Measurements from ENCODE around the gene C1QTNF5.

C1QTNF5 gene

GRCh38 chr11:119336744-119337469, 3.8 kb downstream of the C1QTNF5 start:
- DNase-seq = no peak

DNA sequence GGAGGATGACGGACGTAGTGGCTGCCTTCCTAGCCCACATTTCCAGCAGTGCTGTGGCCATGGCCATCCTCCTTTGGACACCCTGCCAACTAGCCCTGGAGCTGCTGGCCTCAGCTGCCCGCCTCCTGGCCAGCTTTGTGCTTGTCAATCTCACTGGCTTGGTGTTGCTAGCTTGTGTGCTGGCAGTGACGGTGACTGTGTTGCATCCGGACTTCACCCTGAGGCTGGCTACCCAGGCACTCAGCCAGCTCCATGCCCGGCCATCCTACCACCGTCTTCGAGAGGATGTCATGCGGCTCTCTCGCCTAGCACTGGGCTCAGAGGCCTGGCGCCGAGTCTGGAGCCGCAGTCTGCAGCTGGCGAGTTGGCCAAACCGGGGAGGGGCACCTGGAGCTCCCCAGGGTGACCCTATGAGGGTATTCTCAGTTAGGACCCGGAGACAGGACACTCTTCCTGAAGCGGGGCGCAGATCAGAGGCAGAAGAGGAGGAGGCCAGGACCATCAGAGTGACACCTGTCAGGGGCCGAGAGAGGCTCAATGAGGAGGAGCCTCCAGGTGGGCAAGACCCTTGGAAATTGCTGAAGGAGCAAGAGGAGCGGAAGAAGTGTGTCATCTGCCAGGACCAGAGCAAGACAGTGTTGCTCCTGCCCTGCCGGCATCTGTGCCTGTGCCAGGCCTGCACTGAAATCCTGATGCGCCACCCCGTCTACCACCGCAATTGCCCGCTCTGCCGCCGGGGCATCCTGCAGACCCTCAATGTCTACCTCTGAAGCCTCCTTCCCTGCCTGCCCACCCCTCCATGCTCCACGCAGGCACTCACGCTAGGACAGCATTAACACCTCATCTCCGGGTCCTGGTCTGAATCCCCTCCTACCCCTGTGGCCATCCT, 4.8 kb downstream of the C1QTNF5 start:
- DNase-seq = no peak

- no peak for DNase-seq
Observed at GRCh38 chr11:119335091-119335654, 5.5 kb downstream of the C1QTNF5 start.

DNA sequence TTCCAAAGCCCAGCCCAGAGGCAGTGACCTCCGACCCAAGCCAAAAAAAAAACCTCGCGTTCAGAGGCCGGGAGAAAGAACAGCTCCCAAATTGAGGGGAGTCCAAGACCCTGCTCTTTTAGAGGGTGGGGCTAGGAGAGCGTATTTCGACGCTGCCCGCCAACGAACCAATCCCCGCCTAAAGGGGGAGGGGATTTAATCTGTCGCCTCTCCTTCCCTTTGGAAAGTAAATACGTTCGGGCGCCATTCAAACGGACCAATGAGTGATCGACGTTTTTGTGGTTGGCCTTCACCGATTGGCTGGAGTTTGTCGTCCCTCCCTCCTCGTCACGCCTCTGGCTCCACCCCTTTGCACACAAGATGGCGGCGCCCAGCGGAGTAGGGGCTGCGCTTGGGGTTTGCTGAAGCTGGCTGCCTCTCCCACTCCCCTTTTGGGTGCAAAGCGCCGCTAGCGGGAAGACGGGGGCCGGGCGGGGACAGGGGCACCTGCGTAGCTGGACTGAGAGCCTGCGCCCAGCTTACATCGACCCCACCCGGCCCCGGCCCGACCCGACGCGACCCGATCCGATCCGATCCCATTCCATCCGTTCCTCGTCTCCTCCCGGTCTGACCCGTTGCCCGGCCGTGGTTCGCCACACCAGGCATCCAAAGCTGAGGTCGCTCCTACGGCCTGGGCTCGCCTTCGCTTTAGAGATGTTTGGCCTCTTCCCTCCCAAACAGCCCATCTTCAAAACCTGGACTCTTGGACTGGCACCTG, 6.3 kb downstream of the C1QTNF5 start, which contains the start of gene RNF26:
RNF26 (plus strand) TSS at position 354 of the 757 bp plus-strand sequence. CDS start 596 bp downstream, outside the sequence.
- peak; percentile 100 for DNase-seq

DNA sequence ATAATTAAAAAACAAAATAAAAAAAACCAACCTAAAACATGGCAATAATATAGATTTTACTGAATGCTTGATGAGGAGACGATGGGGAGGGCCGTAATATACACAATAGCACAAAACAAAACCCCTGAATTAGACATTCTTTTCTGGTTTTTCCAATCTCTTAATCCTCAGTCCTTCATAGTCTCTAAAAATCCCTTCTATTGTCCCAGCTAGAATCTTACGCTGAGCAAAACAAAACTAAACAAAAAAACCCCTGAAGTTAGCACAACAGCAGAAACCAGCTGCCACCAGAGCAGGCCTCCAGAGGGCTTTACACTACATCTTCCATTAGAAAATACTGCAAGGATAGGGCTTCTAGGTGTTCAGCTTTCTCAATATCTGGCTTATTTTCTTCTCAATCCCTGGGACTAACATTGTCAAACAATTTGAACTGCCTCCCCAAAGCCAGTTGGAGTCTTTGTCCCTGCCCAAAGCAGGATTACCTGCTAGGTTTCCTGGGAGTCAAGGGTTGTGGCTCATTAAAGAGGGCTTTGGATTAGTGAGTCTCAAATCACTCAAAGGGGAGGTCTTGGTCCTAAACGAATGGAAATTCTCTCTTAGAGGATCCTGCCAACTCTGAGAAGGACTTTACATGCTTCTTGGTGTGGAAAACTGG, 8.4 kb downstream of the C1QTNF5 start:
- no peak for DNase-seq

GRCh38 chr11:119330237-119330636, 10.4 kb downstream of the C1QTNF5 start:
- DNase-seq = no peak

DNA sequence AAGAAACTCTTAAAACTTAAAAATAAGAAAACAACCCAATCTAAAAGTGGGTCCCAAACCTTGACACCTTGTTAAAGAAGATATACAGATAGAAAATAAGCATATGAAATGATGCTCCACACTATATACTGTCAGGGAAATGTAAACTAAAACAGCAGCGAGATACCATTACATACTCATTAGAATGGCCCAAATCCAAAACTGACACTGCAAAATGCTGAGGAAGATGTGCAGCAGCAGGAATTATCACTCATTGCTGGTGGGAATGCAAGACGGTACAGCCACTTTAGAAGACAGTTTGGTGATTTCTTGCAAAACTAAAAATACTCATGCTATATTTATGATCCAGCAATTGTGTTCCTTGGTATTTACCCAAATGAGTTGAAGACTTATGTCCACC, 11.4 kb downstream of the C1QTNF5 start:
- no peak for DNase-seq

DNA sequence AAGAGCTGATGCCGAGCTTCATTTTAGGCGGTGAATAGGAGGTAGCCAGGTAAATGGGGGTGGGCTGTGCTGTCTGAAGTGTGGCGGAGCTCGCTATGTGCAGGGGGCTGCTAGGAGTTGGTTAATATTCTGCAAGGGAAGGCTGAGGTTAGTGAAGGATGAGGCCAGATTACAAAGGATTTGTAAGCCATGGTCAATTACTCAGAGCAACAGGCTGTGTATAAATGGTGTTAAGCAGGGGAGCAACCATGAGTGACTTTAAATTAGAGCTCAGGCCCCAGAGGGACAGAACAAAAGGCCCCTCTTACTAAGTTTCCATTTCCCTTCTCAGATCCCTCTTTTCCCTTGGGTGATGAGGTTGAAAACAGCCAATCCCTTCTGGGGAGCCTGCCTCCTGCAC, 16.5 kb downstream of the C1QTNF5 start:
- no peak for DNase-seq

- DNase-seq = peak; percentile 79
Observed at GRCh38 chr11:119323532-119324033, 17.1 kb downstream of the C1QTNF5 start.

DNA sequence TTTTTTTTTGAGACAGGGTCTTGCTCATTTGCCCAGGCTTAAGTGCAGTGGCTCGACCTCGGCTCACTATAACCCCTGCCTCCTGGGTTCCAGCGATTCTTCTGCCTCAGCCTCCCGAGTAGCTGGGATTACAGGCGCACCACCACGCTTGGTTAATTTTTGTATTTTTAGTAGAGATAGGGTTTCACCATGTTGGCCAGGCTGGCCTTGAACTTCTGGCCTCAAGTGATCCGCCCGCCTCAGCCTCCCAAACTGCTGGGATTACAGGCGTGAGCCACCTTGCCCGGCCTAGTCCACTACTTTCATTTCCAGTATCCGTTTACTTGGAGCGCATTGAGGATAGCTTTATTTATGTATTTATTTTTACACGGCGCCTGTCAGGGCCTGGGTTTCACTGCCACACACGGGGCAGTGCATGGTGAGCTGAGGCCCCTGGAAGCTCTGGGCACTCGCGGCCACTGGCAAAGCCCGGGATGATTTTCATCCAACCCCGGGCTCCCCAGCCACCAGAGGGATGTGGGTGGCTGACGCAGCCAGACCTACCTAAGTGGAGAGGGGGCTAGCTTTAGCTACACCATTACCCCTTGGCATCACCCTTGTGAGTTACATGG, 17.7 kb downstream of the C1QTNF5 start:
- no peak for DNase-seq

DNA sequence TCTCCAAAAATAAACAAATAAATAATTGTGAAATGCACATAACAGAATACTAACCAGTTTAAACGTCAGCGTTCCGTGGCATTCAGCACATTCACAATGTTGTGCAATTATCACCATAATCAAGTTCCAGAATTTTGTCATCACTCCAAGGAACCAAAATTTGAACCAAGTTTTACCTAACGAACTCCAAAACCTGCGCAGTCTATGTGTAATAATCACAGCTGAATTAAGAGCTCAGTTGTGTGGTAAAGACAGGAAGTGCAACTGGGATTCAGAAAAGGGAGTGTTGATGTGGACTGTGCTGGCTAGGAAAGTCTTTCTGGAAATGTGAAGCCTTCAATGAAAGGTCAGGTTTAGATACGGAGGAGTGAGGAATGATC, 18.3 kb downstream of the C1QTNF5 start:
- DNase-seq = no peak

DNA sequence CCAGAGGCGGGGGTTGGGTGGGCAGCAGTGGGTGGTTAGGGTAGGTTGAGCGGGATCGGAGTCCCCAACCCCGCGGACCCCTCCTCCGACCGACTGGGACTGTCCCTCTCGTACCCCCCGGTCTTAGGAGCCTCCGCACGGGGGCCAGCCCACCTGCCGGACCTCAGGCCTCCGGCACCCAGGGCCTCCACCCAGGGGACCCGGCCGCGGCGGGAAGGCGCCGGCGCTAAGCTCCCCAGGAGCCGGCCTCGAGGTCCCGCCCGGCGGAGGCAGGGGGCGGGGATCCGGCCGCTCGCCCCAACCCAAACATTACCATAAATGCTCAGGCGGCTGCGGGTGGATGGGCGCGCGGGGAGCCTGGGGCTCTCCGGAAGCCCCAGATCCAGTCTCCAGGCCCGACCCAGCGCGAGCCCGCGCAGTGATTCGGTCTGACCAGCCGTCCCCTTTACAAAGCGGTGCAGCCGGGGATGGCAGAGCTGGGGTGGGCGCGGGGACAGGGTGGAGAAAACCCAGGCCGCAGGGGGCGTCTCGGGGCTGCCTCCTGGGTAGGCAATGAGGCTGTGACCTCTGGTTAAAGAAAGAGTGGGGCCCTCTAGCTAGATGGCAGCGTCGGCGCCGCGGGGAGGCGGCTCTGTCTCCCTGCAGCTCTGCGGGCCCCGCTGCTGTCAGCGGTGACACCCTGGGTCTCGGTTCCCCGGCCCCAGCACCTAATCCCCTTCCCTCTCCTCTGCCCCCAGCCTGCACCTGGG, 19.7 kb downstream of the C1QTNF5 start:
- peak; percentile 68 for DNase-seq

- DNase-seq = no peak
Observed at GRCh38 chr11:119320240-119320775, 20.4 kb downstream of the C1QTNF5 start.

DNA sequence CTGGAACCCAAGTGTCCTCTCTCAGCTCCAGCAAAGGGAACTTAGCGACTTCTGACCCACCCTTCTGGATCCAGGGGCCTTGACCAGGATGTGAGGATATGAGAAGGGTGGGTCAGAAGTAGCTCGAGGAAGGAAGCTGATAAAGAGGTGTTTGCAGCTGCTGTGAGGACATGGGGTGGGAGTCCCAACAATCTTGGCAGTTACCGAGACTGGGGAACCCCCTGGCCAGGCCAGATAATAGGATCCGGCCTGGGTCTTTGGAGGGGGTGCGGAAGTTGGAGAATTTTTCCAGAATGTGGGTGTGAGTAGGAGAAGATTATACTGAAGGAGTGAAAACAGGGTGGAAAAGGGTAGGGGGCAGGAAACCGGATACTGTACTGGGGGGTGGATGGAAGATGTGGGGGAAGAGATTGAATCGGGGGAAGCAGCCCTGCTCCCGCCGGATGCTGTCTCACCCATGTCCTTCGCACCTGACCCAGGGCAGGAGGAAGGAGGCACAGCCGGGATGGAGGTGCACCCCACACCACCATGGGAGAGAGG, 20.9 kb downstream of the C1QTNF5 start:
- no peak for DNase-seq

DNA sequence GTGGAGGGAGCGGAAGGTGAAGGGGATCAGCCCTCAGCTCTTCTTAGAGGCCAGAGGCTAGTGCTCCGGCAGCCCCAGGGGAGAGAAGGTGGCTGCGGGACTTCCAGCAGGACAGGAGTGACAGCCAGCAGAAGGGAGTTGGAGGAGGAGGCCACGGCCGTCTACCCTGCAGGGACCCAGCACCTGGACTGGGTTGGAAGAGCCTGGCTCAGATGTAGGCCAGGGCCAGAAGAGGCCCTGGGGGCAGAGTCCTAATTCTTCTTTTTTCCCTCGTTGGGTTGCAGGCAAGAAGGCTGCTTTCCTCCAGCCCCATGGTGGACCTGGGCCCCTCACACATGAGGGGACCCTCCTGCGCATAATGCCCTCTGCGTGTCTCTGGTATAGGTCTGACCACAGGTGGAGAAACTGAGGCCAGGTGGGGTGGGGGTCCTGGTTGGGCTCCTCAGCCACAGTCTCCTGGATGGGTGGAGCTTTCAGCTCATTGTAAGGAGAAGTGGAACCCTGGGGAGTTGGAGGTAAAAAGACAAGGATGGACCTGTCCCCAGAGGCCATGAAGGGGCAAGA, 21.5 kb downstream of the C1QTNF5 start:
- no peak for DNase-seq

DNA sequence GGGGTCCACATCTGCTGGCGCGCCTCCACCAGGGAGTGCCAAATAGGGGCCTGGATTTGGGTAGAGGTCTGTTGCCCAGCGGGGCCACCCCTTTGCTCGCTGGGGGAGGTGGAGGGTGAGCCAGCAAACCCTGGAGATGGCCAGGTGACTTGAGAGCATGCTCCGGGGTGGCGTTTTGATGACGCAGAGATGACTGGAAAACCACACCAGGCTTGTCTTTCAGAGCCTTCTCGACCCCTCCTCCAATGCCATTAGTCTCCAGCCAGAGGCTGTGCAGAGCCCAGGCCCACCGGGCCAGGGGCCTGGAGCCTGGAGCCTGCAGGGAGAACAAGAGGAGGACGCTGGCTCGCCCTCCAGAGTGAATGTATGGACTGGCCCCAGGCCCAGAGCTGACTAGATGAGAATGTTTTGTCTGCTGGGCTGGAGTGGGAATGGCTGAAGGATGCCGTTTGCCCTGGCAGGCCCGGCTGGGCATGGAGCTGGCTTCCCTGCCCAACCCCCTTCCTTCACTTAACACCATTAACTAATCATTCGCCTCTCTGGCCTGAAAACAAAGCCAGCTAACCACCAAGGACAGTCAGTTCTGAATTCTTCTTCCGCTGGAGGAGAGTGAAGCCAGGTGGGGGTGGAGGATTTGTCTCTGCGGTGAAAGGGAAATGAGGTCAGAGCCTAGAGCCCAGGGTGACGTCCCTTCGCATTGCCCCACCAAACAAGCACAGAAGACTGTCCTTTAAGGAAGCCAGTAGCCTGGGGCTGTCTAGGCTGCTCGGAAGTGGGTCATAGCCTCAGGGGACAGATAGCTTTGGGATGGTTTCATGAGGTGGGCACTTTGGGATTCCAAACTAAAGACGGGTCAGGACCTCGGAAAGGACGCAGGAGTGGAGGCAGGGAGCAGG, 22.2 kb downstream of the C1QTNF5 start:
- no peak for DNase-seq

DNA sequence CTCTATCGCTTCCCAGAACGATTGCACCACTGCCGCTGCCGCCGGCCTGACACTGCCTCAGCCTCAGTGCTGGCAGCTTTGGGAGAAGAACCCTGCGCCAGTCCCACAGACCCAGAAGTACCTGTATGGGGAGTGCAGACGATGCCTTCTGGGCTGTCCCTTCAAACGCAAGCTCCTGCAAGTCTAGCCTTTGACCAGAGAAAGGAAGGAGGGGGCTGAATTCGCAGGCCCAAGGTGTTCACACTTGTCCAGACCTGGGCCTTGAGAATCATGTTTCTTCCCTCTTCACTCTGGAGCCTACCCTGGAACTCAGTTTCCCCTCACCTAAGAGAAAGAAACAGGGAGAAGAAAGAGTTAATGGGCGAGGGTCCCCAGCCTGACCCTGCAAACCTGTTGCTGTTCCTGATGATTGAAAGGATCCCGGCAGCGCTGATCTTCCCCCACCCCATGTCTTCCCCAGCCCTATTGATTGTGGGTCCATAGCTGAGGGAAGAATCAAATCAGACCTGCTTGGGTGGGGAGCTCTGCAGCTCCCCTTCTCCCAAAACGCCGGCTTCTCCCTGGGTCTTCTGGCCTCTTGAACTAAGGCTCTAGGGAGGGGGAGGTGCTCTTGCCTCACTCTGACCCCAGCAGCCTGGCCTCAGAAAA, 23.0 kb downstream of the C1QTNF5 start:
- no peak for DNase-seq

Data from NCI-H526 treated with DMSO at 0.1 percent for 48 hours (cell line).